HG03095 (cell line): ENCODE measurements around the gene RGMB.
A peak's percentile ranks its signal among the peaks of the same experiment; 100 is the strongest.

Source experiments
- ATAC-seq: cut with Tn5 transposase; IDR thresholded peaks from one replicate; pipeline ENCODE4 v1.9.1; 2021; ENCODE audit warnings: moderate library complexity; ENCODE audit not compliant: unreplicated experiment

RGMB gene

DNA sequence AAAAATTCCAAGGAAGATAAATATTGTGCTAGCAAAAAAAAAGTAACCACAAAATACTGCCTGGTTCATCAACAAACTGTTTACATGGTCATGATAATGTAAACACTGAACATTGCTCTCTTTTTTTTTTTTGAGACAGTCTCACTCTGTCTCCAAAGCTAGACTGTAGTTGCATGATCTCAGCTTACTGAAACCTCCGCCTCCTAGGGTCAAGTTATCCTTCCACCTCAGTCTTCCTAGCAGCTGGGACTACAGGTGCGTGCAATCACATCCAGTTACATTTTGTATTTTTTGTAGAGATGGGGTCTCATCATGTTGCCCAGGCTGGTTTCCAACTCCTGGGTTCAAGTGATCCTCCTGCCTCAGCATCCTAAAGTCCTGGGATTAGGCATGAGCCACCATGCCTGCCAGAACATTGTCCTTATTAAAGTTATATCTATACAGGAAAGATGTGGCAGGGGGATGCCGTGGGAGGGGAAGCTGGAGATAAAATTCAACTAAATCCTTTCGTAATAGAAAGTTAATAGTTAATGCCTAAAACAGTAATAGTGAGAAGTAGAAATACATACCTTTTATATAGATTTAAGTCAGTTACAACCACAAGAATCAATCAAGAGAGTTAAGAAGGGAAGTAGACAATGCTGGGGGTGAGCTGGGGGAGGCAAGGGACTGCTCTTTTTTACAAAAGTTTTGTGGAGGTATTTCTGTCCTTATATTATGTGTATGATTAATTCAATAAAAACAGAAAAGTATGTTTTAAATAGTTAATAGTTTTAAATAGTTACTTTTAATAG, 52.3 kb downstream of the RGMB start:
- ATAC-seq = no peak

- peak; percentile 68 for ATAC-seq
Measured at GRCh38 chr5:98827161-98827560, 53.7 kb downstream of the RGMB start.

DNA sequence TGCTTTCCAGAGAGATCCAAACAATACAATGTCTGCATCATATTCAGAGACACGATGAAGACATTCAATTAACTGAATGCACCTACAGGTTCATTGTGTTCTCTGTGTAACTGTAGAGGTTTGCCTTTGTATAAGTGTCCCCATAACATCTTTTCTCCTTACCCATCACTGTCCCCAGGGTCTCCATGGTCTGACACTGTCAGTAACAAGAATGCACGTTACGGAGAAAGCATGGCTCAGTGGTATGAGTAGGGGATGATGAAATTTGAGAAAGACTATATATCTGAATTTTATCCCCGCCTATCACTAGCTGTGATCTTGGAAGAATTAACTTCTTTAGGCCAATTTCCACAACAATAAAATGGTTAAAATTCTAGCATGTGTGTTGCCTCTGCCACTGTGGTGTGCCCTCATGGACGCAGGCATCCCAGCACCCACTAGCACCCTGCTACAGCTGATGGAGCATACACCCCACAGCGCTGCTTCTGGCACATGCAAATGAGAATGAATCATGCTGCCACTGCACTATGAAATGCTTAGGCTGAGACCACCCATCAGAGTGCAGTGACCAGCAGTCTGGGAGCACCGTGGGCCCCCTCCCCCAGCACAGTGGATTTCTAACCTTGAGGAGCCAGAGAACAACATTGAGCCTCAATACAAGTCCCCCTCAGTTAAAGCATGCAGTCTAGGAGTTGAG, 54.3 kb downstream of the RGMB start:
- ATAC-seq = no peak

DNA sequence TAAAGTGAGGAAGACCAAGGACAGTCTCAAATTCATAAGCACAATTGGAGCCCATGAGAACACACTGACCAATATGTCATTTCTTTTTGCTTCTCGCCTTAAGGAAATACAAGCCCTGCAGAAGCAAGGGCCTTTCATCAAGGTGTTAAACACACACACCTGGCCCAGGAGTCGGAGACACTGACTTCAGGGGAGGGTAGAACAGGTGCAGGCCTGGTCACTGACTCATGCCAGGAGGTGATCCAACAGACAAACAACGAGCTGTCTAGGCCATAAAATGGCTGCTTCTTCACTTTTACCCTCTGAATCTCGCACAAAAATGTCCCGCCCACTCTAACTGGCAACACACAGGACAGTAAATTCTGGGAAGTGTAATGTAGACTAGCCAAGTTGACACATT, 62.7 kb downstream of the RGMB start:
- no peak for ATAC-seq

- ATAC-seq = no peak
Measured at GRCh38 chr5:98839469-98840383, 66.3 kb downstream of the RGMB start.

DNA sequence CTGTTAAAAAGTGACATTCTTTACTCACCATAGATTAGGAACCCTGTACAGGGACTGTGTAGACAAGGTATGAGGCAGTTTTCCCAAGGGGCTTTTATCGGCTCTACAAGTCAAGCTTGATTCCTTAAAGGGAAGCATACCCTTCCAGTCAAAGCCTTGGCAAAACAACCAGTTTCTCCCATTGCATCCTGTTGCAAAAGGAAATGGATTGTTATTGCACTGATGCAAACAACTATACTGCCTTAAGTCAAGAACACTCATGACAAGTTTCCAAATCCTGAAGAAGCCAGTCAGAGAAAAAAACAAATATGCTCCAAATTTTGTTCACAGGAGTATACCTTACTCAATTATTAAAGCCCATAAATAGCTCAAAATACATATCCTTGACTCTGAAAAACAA, 67.5 kb downstream of the RGMB start:
- ATAC-seq = no peak

- ATAC-seq = no peak
Measured at GRCh38 chr5:98843481-98843880, 70.0 kb downstream of the RGMB start.

DNA sequence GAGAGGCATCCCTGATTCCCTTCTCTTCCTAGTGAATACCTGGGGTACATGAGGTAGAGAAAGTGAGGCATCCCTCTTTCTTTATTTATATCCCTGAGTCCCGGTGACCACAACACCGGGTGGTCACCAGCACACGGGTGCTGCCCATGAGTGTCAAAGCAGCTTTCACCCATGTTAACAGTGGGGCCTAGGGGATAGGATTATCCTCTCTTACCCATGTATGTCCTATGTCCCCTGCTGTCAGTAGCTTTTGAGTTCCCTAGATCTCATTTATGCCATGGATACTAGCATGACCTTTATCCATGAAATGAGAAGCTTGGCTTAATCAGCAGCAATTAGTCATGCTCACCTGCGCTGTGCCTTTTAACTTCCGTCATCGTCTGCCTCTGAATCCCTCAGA, 71.4 kb downstream of the RGMB start:
- ATAC-seq = no peak

GRCh38 chr5:98845878-98846277, 72.4 kb downstream of the RGMB start:
- no peak for ATAC-seq
